ENCODE results near the gene TREML1.

DNA sequence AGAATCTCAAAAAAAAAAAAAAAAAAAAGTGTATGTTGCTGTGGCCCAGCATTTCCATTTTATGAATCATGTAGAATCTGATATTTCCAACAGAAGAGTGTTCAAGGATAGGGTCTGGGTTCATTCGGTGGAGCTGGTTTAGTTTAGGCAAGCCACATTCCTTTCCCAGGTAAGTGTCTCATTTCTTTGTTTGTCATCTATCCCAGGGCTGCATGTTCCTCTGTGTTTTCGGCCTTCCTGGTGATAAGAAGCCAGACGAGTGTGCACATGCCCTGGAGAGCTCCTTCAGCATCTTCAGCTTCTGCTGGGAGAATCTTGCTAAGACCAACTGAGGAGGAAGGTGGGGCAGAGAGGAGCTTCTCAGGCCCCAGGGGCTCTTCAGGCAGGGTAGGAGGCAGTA, 43.1 kb downstream of the TREML1 start:
- no peak for TF ChIP-seq CTCF (IDR thresholded peaks at IDR 0.05)
- no peak for TF ChIP-seq POLR2A (IDR thresholded peaks at IDR 0.05)
